PC-3 (cell line): ENCODE measurements around the gene FBXO31. TPM values are rescaled to one million over a fixed set of nuclear protein-coding genes. Genes with fewer than 3 reads are reported as not detected.

ENCODE experiments used
- ATAC-seq: fragments of 200-7000 bp; cut with Tn5 transposase; 2 replicates; pipeline ENCODE4 v1.9.1; 2020; ENCODE audit warnings: mild to moderate bottlenecking, moderate library complexity
- BruUV-seq: library from RNA; stranded (reverse); fragments of 400-500 nt; replicated peaks from 2 replicates; lab custom pipeline; 2021; lab: Mats Ljungman, UMichigan
- CTCF ChIA-PET: fragments of 300-600 bp; sonication (Branson Sonifier 250); formaldehyde crosslinking; loops from one replicate; lab custom pipeline; 2022; ENCODE audit warnings: antibody characterized with exemption; lab: Charles Lee
- POLR2A ChIA-PET: fragments of 300-600 bp; sonication (Branson Sonifier 250); formaldehyde crosslinking; loops from one replicate; lab custom pipeline; 2022; ENCODE audit warnings: antibody characterized with exemption; ENCODE audit not compliant: unreplicated experiment; lab: Charles Lee
- DNase-seq: peaks from one replicate; pipeline ENCODE4 v3.0.0-alpha.2; 2015
- H2AFZ ChIP-seq: fragments of 300-600 bp; sonication (generic); 2 replicates; pipeline ENCODE4 v1.6.0; 2016; ENCODE audit warnings: antibody characterized with exemption, low read length
- H3F3A ChIP-seq: fragments of 300-600 bp; sonication (generic); one replicate; pipeline ENCODE4 v1.6.0; 2017; ENCODE audit warnings: antibody characterized with exemption, low read length, control low read depth, mild to moderate bottlenecking; ENCODE audit not compliant: unreplicated experiment
- H3K27ac ChIP-seq: fragments of 300-600 bp; sonication (generic); 2 replicates; pipeline ENCODE4 v1.5.1; 2016; ENCODE audit warnings: mild to moderate bottlenecking, low read length
- H3K27me3 ChIP-seq: fragments of 300-600 bp; sonication (generic); 2 replicates; pipeline ENCODE4 v1.6.1; 2016; ENCODE audit warnings: low read length, mixed read lengths
- H3K36me3 ChIP-seq: fragments of 300-600 bp; sonication (generic); 2 replicates; pipeline ENCODE4 v1.6.1; 2016; ENCODE audit warnings: low read depth, mixed run types, low read length, mixed read lengths
- H3K4me1 ChIP-seq: fragments of 300-600 bp; sonication (generic); 2 replicates; pipeline ENCODE4 v1.5.1; 2016; ENCODE audit warnings: low read length; ENCODE audit not compliant: insufficient read depth
- H3K4me2 ChIP-seq: fragments of 300-600 bp; sonication (generic); 2 replicates; pipeline ENCODE4 v1.6.0; 2016; ENCODE audit warnings: low read length
- H3K4me3 ChIP-seq: fragments of 300-600 bp; sonication (generic); 2 replicates; pipeline ENCODE4 v1.5.1; 2016; ENCODE audit warnings: mild to moderate bottlenecking, low read length, mixed read lengths
- H3K79me2 ChIP-seq: fragments of 300-600 bp; sonication (generic); 2 replicates; pipeline ENCODE4 v1.6.1; 2017; ENCODE audit warnings: low read length, mixed read lengths
- H3K9ac ChIP-seq: fragments of 300-600 bp; sonication (generic); 2 replicates; pipeline ENCODE4 v1.6.0; 2016; ENCODE audit warnings: mild to moderate bottlenecking, low read length
- H3K9me2 ChIP-seq: fragments of 300-600 bp; sonication (generic); replicated peaks from 2 replicates; pipeline ENCODE4 v1.6.1; 2016; ENCODE audit warnings: mixed run types, low read length, mixed read lengths
- H3K9me3 ChIP-seq: fragments of 300-600 bp; sonication (generic); 2 replicates; pipeline ENCODE4 v1.6.1; 2016; ENCODE audit warnings: low read length, mixed read lengths
- H4K20me1 ChIP-seq: fragments of 300-600 bp; sonication (generic); 2 replicates; pipeline ENCODE4 v1.6.1; 2016; ENCODE audit warnings: low read length, mixed read lengths
- EZH2 ChIP-seq: fragments of 300-600 bp; sonication (generic); IDR thresholded peaks from one replicate; pipeline ENCODE4 v1.6.1; 2017; ENCODE audit warnings: antibody characterized with exemption, mild to moderate bottlenecking, low read length; ENCODE audit not compliant: unreplicated experiment
- EZH2phosphoT487 ChIP-seq: fragments of 300-600 bp; sonication (generic); IDR thresholded peaks from 2 replicates; pipeline ENCODE4 v1.6.1; 2018; ENCODE audit warnings: mild to moderate bottlenecking, antibody characterized with exemption, low read length, borderline replicate concordance
- intact Hi-C: fragments of 100-400 bp; cut with micrococcal nuclease; formaldehyde crosslinking; loops from 2 replicates; pipeline ENCODE4 v1.9.0; 2023
- total RNA-seq: library from RNA; depleted of rRNA; stranded (reverse); fragments of >200 nt; gene quantifications from 2 replicates; pipeline ENCODE4 v1.2.3, GENCODE V29; 2014
- TF ChIP-seq, protein P1 (sequence below): fragments of 300-600 bp; sonication (generic); conservative IDR thresholded peaks from 2 replicates; pipeline ENCODE4 v1.5.1; 2017; ENCODE audit warnings: antibody characterized with exemption, low read depth, mild to moderate bottlenecking, low read length

FBXO31 gene
- total RNA-seq, 1 experiment from 2014 or later = 14.8 TPM

DNA sequence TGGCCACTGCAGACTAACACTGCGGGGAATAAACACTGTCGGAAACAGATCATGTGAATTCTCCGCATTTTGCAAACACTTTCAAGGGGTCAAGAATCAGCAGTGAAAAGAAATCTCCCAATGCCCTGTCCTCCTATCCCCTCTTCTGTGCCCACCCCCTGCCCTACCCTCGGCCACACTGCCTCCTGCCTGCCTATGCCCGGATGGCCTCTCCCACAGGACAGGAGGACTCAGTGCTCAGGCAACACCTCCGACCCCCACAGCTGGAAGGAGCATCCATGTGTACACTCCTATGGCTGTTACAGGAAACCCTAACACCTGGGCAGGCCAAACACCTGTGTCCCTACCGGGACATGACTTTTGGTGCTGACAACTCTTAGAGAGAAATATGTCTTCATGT is 24.5 kb downstream of the FBXO31 start:
- Histone ChIP-seq H3K27ac (no peak overlapping the region), H3K36me3 (no peaks in the 10 kb centered on the region; the same call in 1 of the 2 replicates), H3K9ac (no peak overlapping the region), H3K79me2 (no peaks in the 10 kb centered on the region), H3K4me2 (no peak overlapping the region), H3F3A (no peaks in the 10 kb centered on the region), H3K4me3 (no peak overlapping the region), H3K9me3 (no peaks in the 10 kb centered on the region), H3K4me1 (no peaks in the 10 kb centered on the region), H4K20me1 (no peaks in the 10 kb centered on the region), H3K27me3 (no peaks in the 10 kb centered on the region), H2AFZ (no peak overlapping the region), H3K9me2 (no peaks in the 10 kb centered on the region)
- ChIA-PET CTCF (no interaction called here), POLR2A (no interaction called here)
- intact Hi-C loops = no loop called here
- BruUV-seq = no TSS peak
- DNase-seq = no peak
- no peak for ATAC-seq
- TF ChIP-seq EZH2 (no peak), EZH2phosphoT487 (no peak)
- TF ChIP-seq, protein P1, sequence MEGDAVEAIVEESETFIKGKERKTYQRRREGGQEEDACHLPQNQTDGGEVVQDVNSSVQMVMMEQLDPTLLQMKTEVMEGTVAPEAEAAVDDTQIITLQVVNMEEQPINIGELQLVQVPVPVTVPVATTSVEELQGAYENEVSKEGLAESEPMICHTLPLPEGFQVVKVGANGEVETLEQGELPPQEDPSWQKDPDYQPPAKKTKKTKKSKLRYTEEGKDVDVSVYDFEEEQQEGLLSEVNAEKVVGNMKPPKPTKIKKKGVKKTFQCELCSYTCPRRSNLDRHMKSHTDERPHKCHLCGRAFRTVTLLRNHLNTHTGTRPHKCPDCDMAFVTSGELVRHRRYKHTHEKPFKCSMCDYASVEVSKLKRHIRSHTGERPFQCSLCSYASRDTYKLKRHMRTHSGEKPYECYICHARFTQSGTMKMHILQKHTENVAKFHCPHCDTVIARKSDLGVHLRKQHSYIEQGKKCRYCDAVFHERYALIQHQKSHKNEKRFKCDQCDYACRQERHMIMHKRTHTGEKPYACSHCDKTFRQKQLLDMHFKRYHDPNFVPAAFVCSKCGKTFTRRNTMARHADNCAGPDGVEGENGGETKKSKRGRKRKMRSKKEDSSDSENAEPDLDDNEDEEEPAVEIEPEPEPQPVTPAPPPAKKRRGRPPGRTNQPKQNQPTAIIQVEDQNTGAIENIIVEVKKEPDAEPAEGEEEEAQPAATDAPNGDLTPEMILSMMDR = no peak

DNA sequence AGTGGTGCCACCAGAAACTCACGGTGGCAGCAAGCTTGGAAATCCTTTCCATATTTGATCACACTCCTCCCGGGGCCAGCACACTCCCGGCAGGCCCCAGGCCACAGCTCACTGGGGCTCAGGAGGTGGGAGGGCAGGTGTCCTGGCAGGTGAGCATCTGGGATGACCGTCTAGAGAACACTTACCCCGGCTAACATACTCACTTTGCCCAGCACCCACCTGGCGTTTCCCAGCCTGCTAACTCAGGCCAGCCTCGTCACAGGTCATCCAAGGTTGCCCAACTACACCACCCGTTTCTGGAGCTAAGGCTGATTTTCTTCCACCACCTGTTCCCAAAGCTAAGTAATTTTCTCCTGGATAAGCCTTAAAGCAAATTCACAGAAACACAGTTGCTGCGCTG is 24.9 kb downstream of the FBXO31 start:
- H2AFZ ChIP-seq = no peak overlapping the region
- H4K20me1 ChIP-seq = no peaks in the 10 kb centered on the region
- DNase-seq (no peak), ATAC-seq (no peak)
- no peaks in the 10 kb centered on the region for H3K9me3 ChIP-seq
- no peaks in the 10 kb centered on the region for H3K79me2 ChIP-seq
- POLR2A ChIA-PET = no interaction called here
- H3K36me3 ChIP-seq = no peaks in the 10 kb centered on the region; the same call in 1 of the 2 replicates
- BruUV-seq = no TSS peak
- intact Hi-C loops = no loop called here
- CTCF ChIA-PET = no interaction called here
- H3K27ac ChIP-seq = no peak overlapping the region
- no peak overlapping the region for H3K9ac ChIP-seq
- H3K4me1 ChIP-seq = no peaks in the 10 kb centered on the region
- no peak overlapping the region for H3K4me3 ChIP-seq
- TF ChIP-seq EZH2phosphoT487 (no peak), EZH2 (no peak)
- TF ChIP-seq, protein P1 = no peak
- H3F3A ChIP-seq = no peaks in the 10 kb centered on the region
- no peaks in the 10 kb centered on the region for H3K27me3 ChIP-seq
- H3K9me2 ChIP-seq = no peaks in the 10 kb centered on the region
- H3K4me2 ChIP-seq = no peak overlapping the region

DNA sequence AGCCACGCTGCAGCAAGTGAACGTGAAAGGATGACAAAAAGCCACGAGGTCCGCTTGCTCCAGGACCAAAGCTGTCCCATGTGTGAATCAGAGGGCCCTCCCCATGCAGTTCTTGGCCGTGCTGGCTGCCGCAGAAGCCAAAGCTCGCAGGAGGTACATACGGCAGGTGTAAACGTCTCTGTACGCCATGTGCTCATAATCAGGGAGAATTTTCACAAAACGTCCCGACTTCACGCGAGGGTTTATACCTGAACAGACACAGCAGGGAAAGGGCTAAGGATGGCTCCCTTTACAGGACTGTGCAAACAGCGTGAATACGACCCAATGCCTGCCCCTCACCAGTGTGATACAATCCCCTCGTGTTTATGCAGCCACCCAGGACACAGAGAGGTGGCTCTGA is 25.3 kb downstream of the FBXO31 start:
- Histone ChIP-seq H3K9me2 (no peaks in the 10 kb centered on the region), H3K9ac (no peak overlapping the region), H3K4me3 (no peak overlapping the region), H3K4me2 (no peak overlapping the region), H3K79me2 (no peaks in the 10 kb centered on the region), H4K20me1 (no peaks in the 10 kb centered on the region), H3K9me3 (no peaks in the 10 kb centered on the region), H3K27me3 (no peaks in the 10 kb centered on the region), H2AFZ (no peak overlapping the region), H3K4me1 (no peaks in the 10 kb centered on the region), H3K27ac (no peak overlapping the region), H3K36me3 (no peaks in the 10 kb centered on the region; the same call in 1 of the 2 replicates), H3F3A (no peaks in the 10 kb centered on the region)
- CTCF ChIA-PET = no interaction called here
- ATAC-seq = no peak
- intact Hi-C loops = no loop called here
- BruUV-seq = no TSS peak
- TF ChIP-seq EZH2phosphoT487 (no peak), EZH2 (no peak)
- TF ChIP-seq, protein P1 = no peak
- DNase-seq = no peak
- POLR2A ChIA-PET = no interaction called here
